HAP-1 (cell line): ENCODE measurements around the gene CA10.

Source experiments
- DNase-seq, 2 experiments: peaks; one replicate each; pipeline ENCODE4 v3.0.0-alpha.2; 2016 to 2020; ENCODE audit warnings: low spot score in 2 of 2
- H3K27me3 ChIP-seq: fragments of 250-450 bp; sonication (Bioruptor Pico); 2 replicates; pipeline ENCODE4 v1.5.1; 2020; ENCODE audit warnings: low read depth, mild to moderate bottlenecking, moderate library complexity
- H3K36me3 ChIP-seq: fragments of 250-450 bp; sonication (Bioruptor Pico); replicated peaks from 2 replicates; pipeline ENCODE4 v1.5.1; 2020; ENCODE audit warnings: mild to moderate bottlenecking
- H3K4me1 ChIP-seq: fragments of 250-450 bp; sonication (Bioruptor Pico); 2 replicates; pipeline ENCODE4 v1.5.1; 2020; ENCODE audit warnings: mild to moderate bottlenecking
- H3K4me3 ChIP-seq: fragments of 250-450 bp; sonication (Bioruptor Pico); 2 replicates; pipeline ENCODE4 v1.5.1; 2020; ENCODE audit warnings: mild to moderate bottlenecking, moderate library complexity
- H3K9me3 ChIP-seq: fragments of 250-450 bp; sonication (Bioruptor Pico); 2 replicates; pipeline ENCODE4 v1.5.1; 2020; ENCODE audit warnings: mild to moderate bottlenecking, moderate library complexity
- in situ Hi-C: fragments of 300-500 bp; cut with MboI; formaldehyde crosslinking; loops from 3 replicates; pipeline ENCODE4 v1.14.3; 2020; ENCODE audit warnings: low sequenced_read_pairs, inconsistent platforms, mixed read lengths

CA10 gene

GRCh38 chr17:51815097-51815496 is 343.4 kb downstream of the CA10 start:
- no peak for DNase-seq
- in situ Hi-C loops, result no loop called here
- no peaks in the 10 kb centered on the region for H3K9me3 ChIP-seq
- no peaks in the 10 kb centered on the region for H3K4me1 ChIP-seq
- no peaks in the 10 kb centered on the region for H3K27me3 ChIP-seq
- H3K36me3 ChIP-seq, result no peaks in the 10 kb centered on the region
- no peak overlapping the region for H3K4me3 ChIP-seq

GRCh38 chr17:51814521-51814920 is 344.0 kb downstream of the CA10 start:
- Histone ChIP-seq H3K27me3 (no peaks in the 10 kb centered on the region), H3K9me3 (no peaks in the 10 kb centered on the region), H3K36me3 (no peaks in the 10 kb centered on the region), H3K4me3 (no peak overlapping the region), H3K4me1 (no peaks in the 10 kb centered on the region)
- DNase-seq, result no peak
- in situ Hi-C loops, result no loop called here

GRCh38 chr17:51813784-51814174 is 344.7 kb downstream of the CA10 start:
- no peak overlapping the region for H3K4me3 ChIP-seq
- H3K27me3 ChIP-seq, result no peaks in the 10 kb centered on the region
- H3K9me3 ChIP-seq, result no peaks in the 10 kb centered on the region
- in situ Hi-C loops, result no loop called here
- no peaks in the 10 kb centered on the region for H3K4me1 ChIP-seq
- H3K36me3 ChIP-seq, result no peaks in the 10 kb centered on the region
- no peak for DNase-seq

- DNase-seq, result no peak
- no peaks in the 10 kb centered on the region for H3K4me1 ChIP-seq
- no peak overlapping the region for H3K4me3 ChIP-seq
- H3K27me3 ChIP-seq, result no peaks in the 10 kb centered on the region
- in situ Hi-C loops, result no loop called here
- H3K36me3 ChIP-seq, result no peaks in the 10 kb centered on the region
- H3K9me3 ChIP-seq, result no peaks in the 10 kb centered on the region
Observed at GRCh38 chr17:51813140-51813783, 345.3 kb downstream of the CA10 start.

- in situ Hi-C loops, result no loop called here
- H3K9me3 ChIP-seq, result no peaks in the 10 kb centered on the region
- DNase-seq, result no peak
- H3K27me3 ChIP-seq, result no peaks in the 10 kb centered on the region
- H3K36me3 ChIP-seq, result no peaks in the 10 kb centered on the region
- H3K4me3 ChIP-seq, result no peak overlapping the region
- H3K4me1 ChIP-seq, result no peaks in the 10 kb centered on the region
Observed at GRCh38 chr17:51807460-51807859, 351.1 kb downstream of the CA10 start.

GRCh38 chr17:51805765-51806164 is 352.7 kb downstream of the CA10 start:
- H3K4me3 ChIP-seq, result no peak overlapping the region
- no peak for DNase-seq
- no peaks in the 10 kb centered on the region for H3K27me3 ChIP-seq
- no peaks in the 10 kb centered on the region for H3K4me1 ChIP-seq
- no peaks in the 10 kb centered on the region for H3K9me3 ChIP-seq
- in situ Hi-C loops, result no loop called here
- no peaks in the 10 kb centered on the region for H3K36me3 ChIP-seq

GRCh38 chr17:51805185-51805584 is 353.3 kb downstream of the CA10 start:
- in situ Hi-C loops, result no loop called here

GRCh38 chr17:51803161-51803560 is 355.4 kb downstream of the CA10 start:
- H3K9me3 ChIP-seq, result no peaks in the 10 kb centered on the region
- H3K4me1 ChIP-seq, result no peaks in the 10 kb centered on the region
- no peak for DNase-seq
- H3K4me3 ChIP-seq, result no peak overlapping the region
- no peaks in the 10 kb centered on the region for H3K27me3 ChIP-seq
- in situ Hi-C loops, result no loop called here
- H3K36me3 ChIP-seq, result no peaks in the 10 kb centered on the region

More at GRCh38 chr17:51805185-51805584, 353.3 kb downstream of the CA10 start:
- H3K27me3 ChIP-seq, result no peaks in the 10 kb centered on the region
- DNase-seq, result no peak
- no peaks in the 10 kb centered on the region for H3K4me1 ChIP-seq
- no peak overlapping the region for H3K4me3 ChIP-seq
- H3K9me3 ChIP-seq, result no peaks in the 10 kb centered on the region
- no peaks in the 10 kb centered on the region for H3K36me3 ChIP-seq

GRCh38 chr17:51802544-51802943 is 356.0 kb downstream of the CA10 start:
- no peak for DNase-seq
- Histone ChIP-seq H3K4me1 (no peaks in the 10 kb centered on the region), H3K27me3 (no peaks in the 10 kb centered on the region), H3K4me3 (no peak overlapping the region), H3K36me3 (no peaks in the 10 kb centered on the region), H3K9me3 (no peaks in the 10 kb centered on the region)
- in situ Hi-C loops, result no loop called here

GRCh38 chr17:51801626-51802025 is 356.9 kb downstream of the CA10 start:
- H3K4me1 ChIP-seq, result no peaks in the 10 kb centered on the region
- no peaks in the 10 kb centered on the region for H3K27me3 ChIP-seq
- H3K4me3 ChIP-seq, result no peak overlapping the region
- H3K36me3 ChIP-seq, result no peaks in the 10 kb centered on the region
- DNase-seq, result no peak
- H3K9me3 ChIP-seq, result no peaks in the 10 kb centered on the region
- in situ Hi-C loops, result no loop called here

GRCh38 chr17:51799981-51800380 is 358.5 kb downstream of the CA10 start:
- Histone ChIP-seq H3K4me3 (no peak overlapping the region), H3K27me3 (no peaks in the 10 kb centered on the region), H3K4me1 (no peaks in the 10 kb centered on the region), H3K9me3 (no peaks in the 10 kb centered on the region), H3K36me3 (no peaks in the 10 kb centered on the region)
- in situ Hi-C loops, result no loop called here
- DNase-seq, result no peak

GRCh38 chr17:51799240-51799639 is 359.3 kb downstream of the CA10 start:
- in situ Hi-C loops, result no loop called here
- no peak overlapping the region for H3K4me3 ChIP-seq
- no peak for DNase-seq
- H3K9me3 ChIP-seq, result no peaks in the 10 kb centered on the region
- H3K27me3 ChIP-seq, result no peaks in the 10 kb centered on the region
- no peaks in the 10 kb centered on the region for H3K4me1 ChIP-seq
- no peaks in the 10 kb centered on the region for H3K36me3 ChIP-seq

GRCh38 chr17:51797150-51797549 is 361.4 kb downstream of the CA10 start:
- no peak for DNase-seq
- H3K4me1 ChIP-seq, result no peaks in the 10 kb centered on the region
- in situ Hi-C loops, result no loop called here

GRCh38 chr17:51796026-51796425 is 362.5 kb downstream of the CA10 start:
- H3K4me1 ChIP-seq, result no peaks in the 10 kb centered on the region
- no peak overlapping the region for H3K4me3 ChIP-seq
- no peaks in the 10 kb centered on the region for H3K27me3 ChIP-seq
- DNase-seq, result no peak
- in situ Hi-C loops, result no loop called here
- no peaks in the 10 kb centered on the region for H3K9me3 ChIP-seq
- no peaks in the 10 kb centered on the region for H3K36me3 ChIP-seq

More at GRCh38 chr17:51797150-51797549, 361.4 kb downstream of the CA10 start:
- H3K36me3 ChIP-seq, result no peaks in the 10 kb centered on the region
- no peaks in the 10 kb centered on the region for H3K27me3 ChIP-seq
- H3K4me3 ChIP-seq, result no peak overlapping the region
- H3K9me3 ChIP-seq, result no peaks in the 10 kb centered on the region

GRCh38 chr17:51795401-51795800 is 363.1 kb downstream of the CA10 start:
- Histone ChIP-seq H3K4me3 (no peak overlapping the region), H3K4me1 (no peaks in the 10 kb centered on the region), H3K9me3 (no peaks in the 10 kb centered on the region), H3K36me3 (no peaks in the 10 kb centered on the region), H3K27me3 (no peaks in the 10 kb centered on the region)
- in situ Hi-C loops, result no loop called here
- DNase-seq, result no peak
